ENCODE data around the gene SLC41A3. TPM values are rescaled to one million over a fixed set of nuclear protein-coding genes. Genes with fewer than 3 reads are reported as not detected.

The SLC41A3 gene
- total RNA-seq, 1 experiment from 2014 or later: 35.5 TPM

- H2BK120ac ChIP-seq (ENCODE audit: low read depth, low read length, poor library complexity, severe bottlenecking): no peak overlapping the region
- Mint-ChIP-seq H3K27me3 (ENCODE audit: low read depth) (peaks cover 3% of the 10 kb centered on the region), H3K36me3 (ENCODE audit: insufficient read depth in 1 of 3, low read depth in 3 of 3) (peaks cover 35 to 58% (median 56%) of the 10 kb centered on the region in 3 experiments), H3K4me3 (no peak overlapping the region), H3K4me1 (peaks cover 26 to 27% of the 10 kb centered on the region in 2 experiments), H3K27ac (no peak overlapping the region), H3K9me3 (peaks cover 25 to 29% of the 10 kb centered on the region in 2 experiments)
- no peak overlapping the region for H2BK20ac ChIP-seq (ENCODE audit: low read depth, low read length, poor library complexity, severe bottlenecking)
- H4K91ac ChIP-seq (ENCODE audit: insufficient read length, low read depth, low read length): no peak overlapping the region
- H3K27ac ChIP-seq (ENCODE audit: insufficient read length, low read depth, low read length): no peak overlapping the region
- peaks cover 16% of the 10 kb centered on the region for H3K9me3 ChIP-seq (ENCODE audit: control insufficient read depth, low read depth, low read length)
- H3K14ac ChIP-seq (ENCODE audit: insufficient read depth, low read length): no peak overlapping the region; the same call in 1 of the 2 replicates
- H2AK5ac ChIP-seq (ENCODE audit: insufficient read length, low read length): no peak overlapping the region
- no peaks in the 10 kb centered on the region for H3K23me2 ChIP-seq (ENCODE audit: insufficient read length, low read depth, low read length, poor library complexity, severe bottlenecking)
- no peaks in the 10 kb centered on the region for H3K79me2 ChIP-seq (ENCODE audit: insufficient read depth, low read length)
- H2AFZ ChIP-seq (ENCODE audit: low read length): no peak overlapping the region
- peaks cover 6% of the 10 kb centered on the region; the same call in 1 of the 2 replicates for H3K4me1 ChIP-seq (ENCODE audit: insufficient read depth, low read length)
- no peak for TF ChIP-seq CTCF (conservative IDR thresholded peaks at IDR 0.05)
- no peak overlapping the region for H3K18ac ChIP-seq (ENCODE audit: insufficient read length, low read depth, low read length)
- H3K79me1 ChIP-seq (ENCODE audit: insufficient read depth, low read depth, low read length, poor library complexity, severe bottlenecking): no peaks in the 10 kb centered on the region
- no peak overlapping the region for H3T11ph ChIP-seq (ENCODE audit: low read length)
- no peak overlapping the region for H3K4me2 ChIP-seq (ENCODE audit: insufficient read depth, insufficient read length, low read length)
- WGBS (ENCODE audit: extremely low coverage, insufficient read length, low lambda C conversion rate): no CpG with 5 or more reads among the region's 4 CpGs
- H3K23ac ChIP-seq (ENCODE audit: insufficient read length, low read depth, low read length): no peak overlapping the region
- no peaks in the 10 kb centered on the region for H4K20me1 ChIP-seq (ENCODE audit: control insufficient read depth, insufficient read depth, insufficient read length)
- H3K9ac ChIP-seq (ENCODE audit: extremely low read depth, insufficient read length, low read length): no peak overlapping the region
- no peak overlapping the region for H4K8ac ChIP-seq (replicated peaks; ENCODE audit: insufficient read length, low read depth, low read length)
- H2BK5ac ChIP-seq (ENCODE audit: insufficient read length, low read length): no peak overlapping the region
- no peak overlapping the region for H3K56ac ChIP-seq (ENCODE audit: insufficient read length, low read depth, low read length)
- no peak overlapping the region for H4K5ac ChIP-seq (ENCODE audit: insufficient read length, low read depth, low read length)
- H2BK15ac ChIP-seq (ENCODE audit: low read depth, low read length): no peak overlapping the region
- no peaks in the 10 kb centered on the region for H3K27me3 ChIP-seq (ENCODE audit: insufficient read depth, low read length)
- DNase-seq: no peak
- H3K4ac ChIP-seq (ENCODE audit: low read depth, low read length): no peak overlapping the region
- no peak overlapping the region for H2BK12ac ChIP-seq (ENCODE audit: insufficient read length, low read depth, low read length)
Observed at GRCh38 chr3:126025862-126026261, 58.1 kb downstream of the SLC41A3 start.
